Peyer's patch (tissue), 4 donors: ENCODE results near the gene NTF3.

ENCODE experiments used
- POLR2A ChIP-seq, 2 donors: fragments of 450-650 bp; IDR thresholded peaks; one replicate each; pipeline ENCODE4 v1.5.1; 2017; ENCODE audit warnings: antibody characterized with exemption in 2 of 2, mild to moderate bottlenecking in 2 of 2, moderate library complexity in 2 of 2
- TF ChIP-seq, protein P1 (sequence below), 6 experiments: fragments of 450-650 bp in 4 of 6; fragments of 200-600 bp in 2 of 6; sonication (generic) in 1 of 6; IDR thresholded peaks; one replicate each; pipeline ENCODE4 v1.5.1; 2017 to 2019; ENCODE audit warnings: antibody characterized with exemption in 6 of 6, mild to moderate bottlenecking in 3 of 6, moderate library complexity in 1 of 6

GRCh38 chr12:5390174-5390799 is 41.6 kb upstream of the NTF3 start:
- TF ChIP-seq, protein P1, sequence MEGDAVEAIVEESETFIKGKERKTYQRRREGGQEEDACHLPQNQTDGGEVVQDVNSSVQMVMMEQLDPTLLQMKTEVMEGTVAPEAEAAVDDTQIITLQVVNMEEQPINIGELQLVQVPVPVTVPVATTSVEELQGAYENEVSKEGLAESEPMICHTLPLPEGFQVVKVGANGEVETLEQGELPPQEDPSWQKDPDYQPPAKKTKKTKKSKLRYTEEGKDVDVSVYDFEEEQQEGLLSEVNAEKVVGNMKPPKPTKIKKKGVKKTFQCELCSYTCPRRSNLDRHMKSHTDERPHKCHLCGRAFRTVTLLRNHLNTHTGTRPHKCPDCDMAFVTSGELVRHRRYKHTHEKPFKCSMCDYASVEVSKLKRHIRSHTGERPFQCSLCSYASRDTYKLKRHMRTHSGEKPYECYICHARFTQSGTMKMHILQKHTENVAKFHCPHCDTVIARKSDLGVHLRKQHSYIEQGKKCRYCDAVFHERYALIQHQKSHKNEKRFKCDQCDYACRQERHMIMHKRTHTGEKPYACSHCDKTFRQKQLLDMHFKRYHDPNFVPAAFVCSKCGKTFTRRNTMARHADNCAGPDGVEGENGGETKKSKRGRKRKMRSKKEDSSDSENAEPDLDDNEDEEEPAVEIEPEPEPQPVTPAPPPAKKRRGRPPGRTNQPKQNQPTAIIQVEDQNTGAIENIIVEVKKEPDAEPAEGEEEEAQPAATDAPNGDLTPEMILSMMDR (IDR thresholded peaks at IDR 0.05): no peak
- TF ChIP-seq POLR2A (IDR thresholded peaks at IDR 0.05): no peak
